GM19397 (cell line): ENCODE measurements around the gene KAZN.

Experiments
- ATAC-seq: cut with Tn5 transposase; IDR thresholded peaks from one replicate; pipeline ENCODE4 v1.9.1; 2021; ENCODE audit warnings: mild to moderate bottlenecking, moderate library complexity; ENCODE audit not compliant: unreplicated experiment

KAZN gene

GRCh38 chr1:14812189-14812588 is 213.7 kb downstream of the KAZN start:
- no peak for ATAC-seq

GRCh38 chr1:14815175-14815877 is 216.8 kb downstream of the KAZN start:
- no peak for ATAC-seq

DNA sequence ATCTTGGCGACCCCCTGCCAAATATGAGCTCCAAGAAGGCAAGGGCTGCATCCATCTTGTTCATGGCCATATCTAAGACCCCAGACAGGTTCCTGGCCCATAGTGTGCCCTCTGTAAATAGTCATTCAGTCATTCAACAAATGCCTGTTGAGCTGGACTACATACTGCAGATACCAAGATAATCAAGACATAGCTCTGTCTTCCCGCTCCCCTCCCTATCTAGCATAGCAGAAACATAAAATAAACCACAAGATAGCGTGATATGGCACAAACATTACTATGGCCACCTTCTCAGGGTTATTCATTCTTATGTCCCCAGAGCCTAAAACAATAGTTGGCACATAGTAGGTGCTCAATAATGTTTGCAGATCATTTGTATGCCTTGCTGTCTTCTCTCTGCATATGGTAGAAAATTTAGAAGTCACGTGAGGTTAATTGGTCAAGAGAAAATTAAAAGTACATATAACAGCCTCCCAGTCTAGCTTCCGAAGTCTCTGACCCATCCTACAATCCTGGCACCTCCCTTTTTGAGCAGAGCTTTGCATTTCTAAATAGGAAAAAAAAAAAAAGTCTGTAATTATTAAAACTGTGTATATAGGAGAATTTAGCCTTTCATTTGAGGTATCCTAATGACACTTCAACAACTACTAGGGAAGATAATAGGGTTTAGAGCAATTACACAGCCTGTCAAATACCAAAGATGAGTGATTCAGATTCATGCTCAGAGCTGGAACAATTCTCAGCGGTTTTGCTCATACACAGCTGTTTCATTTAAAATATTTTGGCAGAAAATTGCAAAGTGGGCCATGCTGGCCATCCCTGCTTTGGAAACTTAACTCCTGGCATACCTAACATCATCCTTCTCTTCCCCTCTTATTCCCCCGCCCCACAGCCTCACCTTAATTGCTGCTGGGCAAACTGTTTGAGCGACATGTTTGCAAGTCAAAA is 219.0 kb downstream of the KAZN start:
- ATAC-seq: no peak

DNA sequence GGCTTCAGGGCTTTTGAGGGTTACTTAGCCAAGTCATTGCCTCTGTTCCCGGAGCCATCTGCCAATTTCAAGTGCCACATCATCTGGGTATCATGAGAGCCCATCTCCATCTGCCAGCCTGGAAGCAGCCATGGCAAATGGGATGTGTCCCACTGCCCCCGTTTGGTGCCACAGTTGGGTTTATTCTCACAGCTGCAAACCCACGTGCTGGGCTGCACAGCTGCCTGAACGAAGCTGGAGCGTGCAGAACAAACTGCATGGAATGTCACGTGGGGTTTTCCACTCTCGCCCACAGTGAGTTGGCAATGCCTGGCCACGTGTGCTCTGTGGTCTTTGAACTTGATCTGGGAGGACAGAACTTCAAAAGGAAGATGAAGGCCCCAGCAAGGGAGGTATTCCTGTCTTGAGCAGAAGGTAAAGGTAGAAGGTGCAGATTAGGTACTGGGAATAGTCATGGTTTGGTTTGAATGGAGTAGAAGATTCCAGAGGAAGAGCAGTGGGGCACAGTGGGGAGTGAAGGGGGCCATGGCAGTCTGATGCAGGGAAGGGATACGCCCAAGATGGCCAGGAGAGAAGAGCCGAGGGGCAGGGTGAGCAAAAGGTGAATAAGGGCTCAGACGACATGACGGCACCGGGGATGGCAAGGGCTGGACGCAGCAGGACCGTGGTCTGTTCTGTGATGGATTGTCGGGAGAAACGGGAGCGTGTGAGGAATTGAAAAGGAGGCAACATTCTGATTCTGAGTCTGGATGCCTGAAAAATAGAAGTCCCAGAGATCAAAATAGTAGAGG is 222.0 kb downstream of the KAZN start:
- no peak for ATAC-seq

DNA sequence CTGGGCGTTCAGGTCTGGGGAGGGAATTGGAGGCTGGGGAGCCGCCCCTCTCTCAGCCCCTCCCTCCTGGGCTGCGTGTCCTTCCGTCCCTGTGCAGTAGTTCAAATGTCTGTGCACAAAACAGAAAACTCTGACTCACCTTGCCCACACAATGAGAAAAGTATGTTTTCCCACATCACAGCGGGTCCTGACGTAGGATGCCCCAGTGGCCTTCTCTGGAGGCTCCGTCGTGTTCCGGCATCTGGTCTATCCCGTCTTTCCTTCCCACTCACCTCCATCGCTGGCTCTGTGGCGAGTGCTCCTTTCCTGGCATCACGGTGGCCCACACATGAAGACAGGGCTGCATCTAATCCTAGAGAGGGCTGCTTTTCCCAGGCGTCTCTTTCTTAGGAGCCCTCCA is 224.0 kb downstream of the KAZN start:
- no peak for ATAC-seq

- ATAC-seq: no peak
Observed at GRCh38 chr1:14822996-14823395, 224.5 kb downstream of the KAZN start.

GRCh38 chr1:14824314-14824915 is 225.9 kb downstream of the KAZN start:
- ATAC-seq: no peak

GRCh38 chr1:14825396-14825795 is 226.9 kb downstream of the KAZN start:
- ATAC-seq: no peak

DNA sequence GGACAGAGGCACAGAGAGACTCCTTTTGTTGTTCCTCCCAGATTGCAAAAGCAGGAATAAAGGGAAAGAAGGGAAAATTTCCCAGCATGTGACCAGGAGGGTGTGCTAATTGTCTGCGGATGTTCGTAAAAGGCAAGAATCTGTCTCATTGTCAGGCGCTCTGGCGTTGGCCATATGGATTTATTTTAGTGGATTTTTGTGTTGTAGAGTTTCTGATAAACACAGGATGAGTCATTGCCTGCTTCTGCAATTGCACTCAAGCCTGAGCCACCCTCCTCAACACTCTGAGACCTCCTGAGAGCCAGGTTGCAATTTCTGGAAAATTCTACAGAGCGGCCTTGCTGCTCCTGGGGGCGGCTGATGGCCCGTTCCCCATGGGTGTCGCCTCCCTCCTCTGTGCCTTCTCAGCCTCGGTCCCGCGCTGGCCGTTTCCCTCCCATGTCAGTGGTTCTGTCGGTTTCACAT is 227.7 kb downstream of the KAZN start:
- no peak for ATAC-seq

DNA sequence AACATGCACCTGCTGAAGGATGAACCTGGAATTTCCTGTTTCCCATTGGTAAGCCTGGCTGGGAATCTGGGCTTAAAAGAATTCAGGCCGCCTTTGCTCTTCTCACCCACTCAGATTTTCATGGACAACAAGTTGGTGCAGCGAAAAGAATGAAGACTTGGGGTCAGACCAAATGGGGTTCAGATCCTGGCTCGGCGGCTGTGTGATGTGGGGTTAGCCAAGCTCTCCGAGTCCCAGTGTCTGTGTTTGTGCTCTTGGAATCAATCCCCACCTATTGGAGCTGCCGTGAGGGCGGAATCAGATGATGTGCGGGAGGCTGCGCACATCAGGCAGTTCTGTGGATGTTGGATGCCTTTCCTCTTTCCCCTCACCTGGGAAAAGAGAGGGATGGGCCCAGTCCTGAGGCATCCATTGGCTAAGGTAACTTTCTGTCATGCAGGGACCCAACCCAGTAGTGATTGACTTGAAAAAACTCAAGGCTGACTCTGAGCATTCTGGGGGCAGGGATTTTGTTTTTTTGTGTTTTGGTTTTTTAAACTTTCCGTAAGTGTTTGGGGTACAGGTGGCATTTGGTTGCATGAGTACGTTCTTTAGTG is 228.3 kb downstream of the KAZN start:
- ATAC-seq: no peak

- no peak for ATAC-seq
Observed at GRCh38 chr1:14827870-14828269, 229.4 kb downstream of the KAZN start.

- ATAC-seq: no peak
Observed at GRCh38 chr1:14828665-14829064, 230.2 kb downstream of the KAZN start.

GRCh38 chr1:14835725-14836124 is 237.2 kb downstream of the KAZN start:
- ATAC-seq: no peak

GRCh38 chr1:14836426-14837140 is 238.1 kb downstream of the KAZN start:
- no peak for ATAC-seq

GRCh38 chr1:14840374-14840773 is 241.9 kb downstream of the KAZN start:
- no peak for ATAC-seq

- no peak for ATAC-seq
Observed at GRCh38 chr1:14841456-14841855, 243.0 kb downstream of the KAZN start.

DNA sequence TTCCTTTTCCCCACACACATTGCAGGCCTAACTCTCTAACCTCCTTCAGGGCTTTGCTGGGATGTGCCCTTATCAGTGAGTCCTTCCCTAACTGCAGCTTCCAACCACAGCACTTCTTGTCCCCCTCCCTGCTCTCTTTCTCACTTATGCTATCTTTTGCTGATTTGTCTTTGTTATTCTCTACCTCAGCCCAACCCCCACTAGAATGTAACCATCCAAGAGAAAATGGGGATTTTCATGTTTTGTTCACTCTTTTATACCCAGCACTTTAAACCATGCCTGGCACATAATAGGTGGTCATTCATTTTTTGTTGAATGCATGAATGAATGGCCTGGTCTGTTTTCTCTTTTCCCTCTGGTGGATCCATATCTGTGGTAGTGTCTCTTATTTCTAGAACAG is 243.5 kb downstream of the KAZN start:
- no peak for ATAC-seq

- ATAC-seq: no peak
Observed at GRCh38 chr1:14842361-14842760, 243.9 kb downstream of the KAZN start.

DNA sequence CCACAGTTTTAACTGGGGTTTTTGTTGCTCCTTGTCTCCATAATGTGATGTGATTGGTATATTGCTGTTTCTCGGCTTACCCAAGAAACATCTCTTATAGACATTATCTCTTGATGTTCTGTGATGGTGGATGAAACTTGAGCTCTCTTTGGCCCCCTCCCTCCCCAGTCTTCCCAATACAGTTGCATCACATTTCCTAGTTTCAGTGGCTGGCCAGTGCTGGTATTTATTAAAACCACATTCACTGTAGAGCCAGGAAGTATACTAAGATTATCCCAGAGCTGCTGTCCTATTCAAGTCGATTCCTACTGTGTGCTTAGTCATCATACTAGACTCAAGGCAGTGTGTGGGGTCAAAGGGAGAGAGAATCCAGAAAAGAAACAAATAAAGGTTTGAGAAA is 244.4 kb downstream of the KAZN start:
- ATAC-seq: no peak

- ATAC-seq: no peak
Observed at GRCh38 chr1:14843525-14843924, 245.0 kb downstream of the KAZN start.
